NT2/D1 (cell line): ENCODE data around the gene NRF1.

Experiments used
- SUZ12 ChIP-seq: IDR thresholded peaks from 2 replicates; pipeline ENCODE4 v1.6.1; 2011; ENCODE audit not compliant: insufficient read length, insufficient read depth; ENCODE audit errors: extremely low read depth
- YY1 ChIP-seq: IDR thresholded peaks from 2 replicates; pipeline ENCODE4 v1.6.1; 2011; ENCODE audit not compliant: insufficient read length, insufficient read depth
- ZNF274 ChIP-seq: IDR thresholded peaks from 2 replicates; pipeline ENCODE4 v1.6.1; 2011; ENCODE audit warnings: mild to moderate bottlenecking, low read depth, low read length

DNA sequence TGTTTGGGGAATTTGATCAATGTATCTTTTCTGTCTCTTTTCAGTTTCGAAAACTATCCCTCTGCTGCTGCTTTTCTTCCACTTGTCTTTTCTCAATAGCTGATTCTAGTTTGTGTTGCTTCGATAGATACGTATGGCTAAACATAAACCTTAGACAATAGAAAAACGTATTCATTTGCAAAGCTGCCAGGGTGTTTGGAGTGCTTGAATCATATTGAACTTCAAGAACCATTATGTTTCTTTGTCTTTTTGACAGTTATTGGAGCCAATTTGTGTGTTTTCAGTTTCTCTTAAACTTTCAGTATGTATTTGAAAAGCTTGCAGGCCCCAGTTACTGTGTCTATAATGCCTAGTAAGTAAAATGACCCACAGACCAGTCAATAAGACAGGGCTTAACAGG, 25.1 kb downstream of the NRF1 start:
- TF ChIP-seq ZNF274 (no peak), YY1 (no peak), SUZ12 (no peak)
